ENCODE data around the gene NEURL1B. TPM values are rescaled to one million over a fixed set of nuclear protein-coding genes. Genes with fewer than 3 reads are reported as not detected.

NEURL1B gene
- total and polyA plus RNA-seq, 10 of the 15 experiments (the other 5 are each of a cell fraction or from before 2014, with no cell fraction given), result 0.04 to 0.28 (median 0.05) TPM; not detected in 4

GRCh38 chr5:172660974-172661373 lies 19.9 kb downstream of the NEURL1B start:
- TF ChIP-seq SRF (IDR thresholded peaks at IDR 0.05; ENCODE audit: low read depth in 2 of 2, low read length in 2 of 2) (no peak), USF2 (IDR thresholded peaks at IDR 0.05; ENCODE audit: borderline replicate concordance, low read depth, low read length) (no peak), CREB1 (IDR thresholded peaks at IDR 0.05; ENCODE audit: low read depth) (no peak), E2F8 (IDR thresholded peaks at IDR 0.05; ENCODE audit: low read depth, partially characterized antibody) (no peak), HDAC6 (IDR thresholded peaks at IDR 0.05; ENCODE audit: unreplicated experiment) (no peak), CHD1 (IDR thresholded peaks at IDR 0.05; ENCODE audit: low read depth, low read length) (no peak), MYB (IDR thresholded peaks at IDR 0.05; ENCODE audit: borderline replicate concordance, low read depth, low read length) (no peak), ZNF384 (IDR thresholded peaks at IDR 0.05; ENCODE audit: borderline replicate concordance, low read depth, low read length) (no peak), TBL1XR1 (IDR thresholded peaks at IDR 0.05; ENCODE audit: low read depth, low read length) (no peak), NKRF (conservative IDR thresholded peaks at IDR 0.05) (no peak), FOXM1 (IDR thresholded peaks at IDR 0.05; ENCODE audit: low read depth, low read length) (no peak), TAF1 (IDR thresholded peaks at IDR 0.05; ENCODE audit: borderline replicate concordance, low read depth, low read length) (no peak), JUNB (IDR thresholded peaks at IDR 0.05) (no peak), MTA3 (IDR thresholded peaks at IDR 0.05; ENCODE audit: borderline replicate concordance, low read length) (no peak), ATF3 (IDR thresholded peaks at IDR 0.05; ENCODE audit: borderline replicate concordance, extremely low read depth, low read depth, low read length) (no peak), MYC (IDR thresholded peaks at IDR 0.05; ENCODE audit: insufficient read depth, insufficient read length, insufficient replicate concordance, low read length, severe bottlenecking) (no peak), BRCA1 (IDR thresholded peaks at IDR 0.05; ENCODE audit: low read depth, low read length) (no peak), CBFB (IDR thresholded peaks at IDR 0.05; ENCODE audit: low read depth) (no peak)
- ChIA-PET SMC1A (ENCODE audit: uncharacterized antibody, unreplicated experiment) (no interaction called here), POLR2A (no interaction called here), CTCF (no interaction called here), RAD21 (ENCODE audit: unreplicated experiment) (no interaction called here)
- intact Hi-C loops (cut with micrococcal nuclease; ENCODE audit: unreplicated experiment), result no loop called here
- Histone ChIP-seq H3K27ac (ENCODE audit: control insufficient read depth, insufficient read depth) (no peak overlapping the region), H3K9me3 (replicated peaks; ENCODE audit: control insufficient read depth, insufficient read depth, low read length) (no peaks in the 10 kb centered on the region; the same call in 2 of the 3 replicates), H3K27me3 (replicated peaks in 1 of 2; ENCODE audit: control insufficient read depth in 2 of 2, insufficient read depth in 2 of 2, low read length in 1 of 2) (peaks cover 0 to 1% of the 10 kb centered on the region in 2 experiments; a peak in 3 of 4 replicates), H3K4me1 (ENCODE audit: control insufficient read depth, insufficient read depth, low read length) (no peaks in the 10 kb centered on the region), H3K36me3 (ENCODE audit: control insufficient read depth in 2 of 2, insufficient read depth in 2 of 2, low read length in 1 of 2) (no peaks in the 10 kb centered on the region), H4K20me1 (ENCODE audit: control insufficient read depth, insufficient read depth) (no peaks in the 10 kb centered on the region), H3K79me2 (ENCODE audit: control insufficient read depth, insufficient read depth, low read length) (no peaks in the 10 kb centered on the region), H2AFZ (ENCODE audit: control insufficient read depth, low read depth, low read length) (no peak overlapping the region), H3K4me2 (ENCODE audit: control insufficient read depth, insufficient read depth) (no peak overlapping the region), H3K4me3 (no peak overlapping the region), H3K9ac (ENCODE audit: control insufficient read depth, insufficient read depth, low read length) (no peak overlapping the region)
- FAIRE-seq (no peak), DNase-seq (ENCODE audit: low read depth, low spot score) (no peak), ATAC-seq (no peak)
- BruUV-seq (replicated peaks), result no TSS peak
- in situ Hi-C loops (cut with MboI), result no loop called here
- 78% methylated on average over 3 of the region's 3 CpGs for WGBS (ENCODE audit: insufficient coverage, insufficient replicate concordance, low lambda C conversion rate, missing lambda C conversion rate)
